ENCODE data around the gene ENTREP1. TPM values are rescaled to one million over a fixed set of nuclear protein-coding genes. Genes with fewer than 3 reads are reported as not detected.

ENTREP1 gene
- total RNA-seq, 1 donor from 2014 or later, result 1.8 TPM

DNA sequence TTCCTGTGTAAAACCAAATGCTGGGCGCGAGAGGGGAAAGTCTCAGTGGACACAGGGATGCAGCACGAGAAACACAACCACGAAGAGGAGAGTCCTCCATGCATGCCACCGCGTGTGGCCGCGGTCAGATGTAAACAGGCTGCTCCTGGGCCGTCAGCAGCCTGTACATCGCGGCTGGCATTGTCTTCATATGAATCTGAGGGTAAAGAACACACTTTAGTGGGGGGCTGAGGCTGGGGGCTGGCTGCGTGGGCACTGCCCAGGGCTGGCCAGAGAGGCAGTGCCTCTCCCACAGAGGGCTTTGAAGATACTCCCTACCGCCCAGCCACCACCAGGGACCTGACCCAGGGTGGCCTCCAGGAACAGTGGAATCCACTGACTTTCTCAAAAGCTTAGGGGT, 106.2 kb downstream of the ENTREP1 start:
- peaks cover 10% of the 10 kb centered on the region for H3K4me1 ChIP-seq
- H3K9me3 ChIP-seq (ENCODE audit: low read depth), result no peaks in the 10 kb centered on the region
- TF ChIP-seq EZH2 (IDR thresholded peaks at IDR 0.05) (no peak), EZH2phosphoT487 (IDR thresholded peaks at IDR 0.05) (no peak)
- TF ChIP-seq, protein P1, sequence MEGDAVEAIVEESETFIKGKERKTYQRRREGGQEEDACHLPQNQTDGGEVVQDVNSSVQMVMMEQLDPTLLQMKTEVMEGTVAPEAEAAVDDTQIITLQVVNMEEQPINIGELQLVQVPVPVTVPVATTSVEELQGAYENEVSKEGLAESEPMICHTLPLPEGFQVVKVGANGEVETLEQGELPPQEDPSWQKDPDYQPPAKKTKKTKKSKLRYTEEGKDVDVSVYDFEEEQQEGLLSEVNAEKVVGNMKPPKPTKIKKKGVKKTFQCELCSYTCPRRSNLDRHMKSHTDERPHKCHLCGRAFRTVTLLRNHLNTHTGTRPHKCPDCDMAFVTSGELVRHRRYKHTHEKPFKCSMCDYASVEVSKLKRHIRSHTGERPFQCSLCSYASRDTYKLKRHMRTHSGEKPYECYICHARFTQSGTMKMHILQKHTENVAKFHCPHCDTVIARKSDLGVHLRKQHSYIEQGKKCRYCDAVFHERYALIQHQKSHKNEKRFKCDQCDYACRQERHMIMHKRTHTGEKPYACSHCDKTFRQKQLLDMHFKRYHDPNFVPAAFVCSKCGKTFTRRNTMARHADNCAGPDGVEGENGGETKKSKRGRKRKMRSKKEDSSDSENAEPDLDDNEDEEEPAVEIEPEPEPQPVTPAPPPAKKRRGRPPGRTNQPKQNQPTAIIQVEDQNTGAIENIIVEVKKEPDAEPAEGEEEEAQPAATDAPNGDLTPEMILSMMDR (IDR thresholded peaks at IDR 0.05), result no peak
- no peak overlapping the region for H2AFZ ChIP-seq (replicated peaks)
- H3K9ac ChIP-seq, result no peak overlapping the region
- H3K27me3 ChIP-seq, result no peaks in the 10 kb centered on the region
- H3K27me3 Mint-ChIP-seq (ENCODE audit: insufficient read depth, low read depth), result peaks cover 10% of the 10 kb centered on the region
- no peak overlapping the region for H3K27ac ChIP-seq
- H3K36me3 Mint-ChIP-seq, result peaks cover 6% of the 10 kb centered on the region
- H3K4me2 ChIP-seq, result no peak overlapping the region
- no peak overlapping the region for H3K4me3 Mint-ChIP-seq
- H4K20me1 ChIP-seq (ENCODE audit: low read depth), result no peaks in the 10 kb centered on the region
- peaks cover 17% of the 10 kb centered on the region for H3K4me1 Mint-ChIP-seq
- no peak overlapping the region for H3K4me3 ChIP-seq
- H3F3A ChIP-seq (ENCODE audit: low read depth), result no peaks in the 10 kb centered on the region
- no peaks in the 10 kb centered on the region for H3K36me3 ChIP-seq
- H3K9me3 Mint-ChIP-seq, result peaks cover 15% of the 10 kb centered on the region
- H3K27ac Mint-ChIP-seq, result peak overlapping the region; percentile 50
- no peaks in the 10 kb centered on the region for H3K79me2 ChIP-seq (ENCODE audit: low read depth)
- no peak for DNase-seq (ENCODE audit: low spot score)

DNA sequence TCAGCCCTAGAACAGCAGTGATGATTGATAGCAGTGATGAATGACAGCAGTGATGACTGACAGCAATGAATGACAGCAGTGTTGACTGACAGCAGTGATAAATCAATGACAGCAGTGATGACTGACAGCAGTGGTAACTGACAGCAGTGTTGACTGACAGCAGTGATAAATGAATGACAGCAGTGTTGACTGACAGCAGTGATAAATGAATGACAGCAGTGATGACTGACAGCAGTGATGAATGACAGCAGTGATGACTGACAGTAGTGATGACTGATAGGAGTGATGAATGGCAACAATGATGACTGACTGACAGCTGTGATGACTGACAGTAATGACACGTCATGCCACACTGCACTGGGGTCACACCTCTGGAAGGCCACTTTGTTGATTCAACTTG, 106.8 kb downstream of the ENTREP1 start:
- Mint-ChIP-seq H3K4me3 (no peak overlapping the region), H3K9me3 (peaks cover 15% of the 10 kb centered on the region), H3K36me3 (peaks cover 6% of the 10 kb centered on the region), H3K27ac (no peak overlapping the region), H3K27me3 (ENCODE audit: insufficient read depth, low read depth) (peaks cover 6% of the 10 kb centered on the region), H3K4me1 (peaks cover 14% of the 10 kb centered on the region)
- Histone ChIP-seq H3K79me2 (ENCODE audit: low read depth) (no peaks in the 10 kb centered on the region), H3K9ac (no peak overlapping the region), H3K27me3 (no peaks in the 10 kb centered on the region), H4K20me1 (ENCODE audit: low read depth) (no peaks in the 10 kb centered on the region), H3K4me3 (no peak overlapping the region), H3K9me3 (ENCODE audit: low read depth) (no peaks in the 10 kb centered on the region), H2AFZ (replicated peaks) (no peak overlapping the region), H3K4me2 (no peak overlapping the region), H3F3A (ENCODE audit: low read depth) (no peaks in the 10 kb centered on the region), H3K36me3 (no peaks in the 10 kb centered on the region), H3K27ac (no peak overlapping the region), H3K4me1 (peaks cover 10% of the 10 kb centered on the region)
- no peak for TF ChIP-seq EZH2phosphoT487 (IDR thresholded peaks at IDR 0.05)
- TF ChIP-seq, protein P1 (IDR thresholded peaks at IDR 0.05), result no peak
- no peak for DNase-seq (ENCODE audit: low spot score)

DNA sequence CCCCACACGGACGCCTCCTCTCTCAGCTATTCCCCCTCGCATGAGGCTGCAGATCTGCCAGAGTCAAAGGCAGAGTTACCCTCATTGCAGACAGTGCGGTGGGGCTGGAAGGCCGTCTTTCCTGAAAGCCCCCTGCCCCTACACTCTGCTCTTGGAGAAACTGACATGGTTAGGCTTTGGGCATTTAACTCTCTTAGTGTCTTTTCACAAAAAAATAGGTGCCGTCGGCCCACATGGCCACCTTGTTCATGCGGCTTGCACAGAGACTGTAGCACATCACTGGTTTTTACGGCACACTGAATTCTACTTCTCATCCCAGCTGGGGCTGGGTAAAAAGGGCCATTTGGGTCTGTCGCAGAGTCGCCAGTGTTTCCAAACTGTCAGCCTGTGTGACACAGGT, 107.6 kb downstream of the ENTREP1 start:
- H3K4me1 Mint-ChIP-seq, result peaks cover 14% of the 10 kb centered on the region
- H3K27me3 Mint-ChIP-seq (ENCODE audit: insufficient read depth, low read depth), result peaks cover 6% of the 10 kb centered on the region
- Histone ChIP-seq H3K9me3 (ENCODE audit: low read depth) (no peaks in the 10 kb centered on the region), H3K27me3 (no peaks in the 10 kb centered on the region), H4K20me1 (ENCODE audit: low read depth) (no peaks in the 10 kb centered on the region), H3K79me2 (ENCODE audit: low read depth) (no peaks in the 10 kb centered on the region), H3K36me3 (no peaks in the 10 kb centered on the region), H3K4me1 (peaks cover 10% of the 10 kb centered on the region), H3K27ac (no peak overlapping the region), H3K9ac (no peak overlapping the region), H3K4me3 (no peak overlapping the region), H3K4me2 (no peak overlapping the region), H3F3A (ENCODE audit: low read depth) (no peaks in the 10 kb centered on the region), H2AFZ (replicated peaks) (no peak overlapping the region)
- no peak for DNase-seq (ENCODE audit: low spot score)
- H3K36me3 Mint-ChIP-seq, result peaks cover 6% of the 10 kb centered on the region
- no peak overlapping the region for H3K27ac Mint-ChIP-seq
- TF ChIP-seq EZH2 (IDR thresholded peaks at IDR 0.05) (no peak), EZH2phosphoT487 (IDR thresholded peaks at IDR 0.05) (no peak)
- TF ChIP-seq, protein P1 (IDR thresholded peaks at IDR 0.05), result no peak
- no peak overlapping the region for H3K4me3 Mint-ChIP-seq
- peaks cover 17% of the 10 kb centered on the region for H3K9me3 Mint-ChIP-seq

All from neural progenitor cell (in vitro differentiated cells).